GM12875 (cell line): ENCODE data around the gene DCLRE1C.

Source experiments
- H3K4me3 ChIP-seq: one replicate; pipeline ENCODE4 v1.5.1; 2011; ENCODE audit warnings: low read depth, low read length, control low read depth
- TF ChIP-seq, protein P1 (sequence below): IDR thresholded peaks from 2 replicates; pipeline ENCODE4 v1.5.1; 2011; ENCODE audit warnings: low read depth, mild to moderate bottlenecking, control low read depth, inconsistent platforms, low read length, moderate library complexity, borderline replicate concordance; ENCODE audit not compliant: insufficient read depth

Gene DCLRE1C

DNA sequence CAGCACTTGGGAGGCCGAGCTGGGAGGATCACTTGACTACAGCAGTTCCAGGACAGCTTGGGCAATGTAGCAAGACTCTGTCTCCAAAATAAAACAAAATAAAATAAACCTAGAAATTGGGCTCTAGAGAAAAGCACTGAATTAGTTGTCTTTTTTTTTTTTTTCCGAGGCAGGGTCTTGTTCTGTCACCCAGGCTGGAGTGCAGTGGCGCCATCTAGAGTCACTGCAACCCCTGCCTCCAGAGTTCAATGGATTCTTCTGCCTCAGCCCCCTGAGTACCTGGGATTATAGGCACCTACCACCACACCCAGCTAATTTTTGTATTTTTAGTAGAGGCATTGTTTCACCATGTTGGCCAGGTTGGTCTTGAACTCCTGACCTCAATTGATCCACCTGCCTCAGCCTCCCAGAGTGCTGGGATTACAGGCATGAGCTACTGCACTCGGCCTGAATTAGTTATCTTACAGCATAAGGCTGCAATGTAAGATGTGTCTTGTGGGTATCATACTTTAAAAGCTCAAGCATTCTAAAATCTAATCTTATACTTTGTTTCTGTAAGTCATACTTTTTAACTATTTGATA, 18.1 kb upstream of the DCLRE1C start:
- TF ChIP-seq, protein P1, sequence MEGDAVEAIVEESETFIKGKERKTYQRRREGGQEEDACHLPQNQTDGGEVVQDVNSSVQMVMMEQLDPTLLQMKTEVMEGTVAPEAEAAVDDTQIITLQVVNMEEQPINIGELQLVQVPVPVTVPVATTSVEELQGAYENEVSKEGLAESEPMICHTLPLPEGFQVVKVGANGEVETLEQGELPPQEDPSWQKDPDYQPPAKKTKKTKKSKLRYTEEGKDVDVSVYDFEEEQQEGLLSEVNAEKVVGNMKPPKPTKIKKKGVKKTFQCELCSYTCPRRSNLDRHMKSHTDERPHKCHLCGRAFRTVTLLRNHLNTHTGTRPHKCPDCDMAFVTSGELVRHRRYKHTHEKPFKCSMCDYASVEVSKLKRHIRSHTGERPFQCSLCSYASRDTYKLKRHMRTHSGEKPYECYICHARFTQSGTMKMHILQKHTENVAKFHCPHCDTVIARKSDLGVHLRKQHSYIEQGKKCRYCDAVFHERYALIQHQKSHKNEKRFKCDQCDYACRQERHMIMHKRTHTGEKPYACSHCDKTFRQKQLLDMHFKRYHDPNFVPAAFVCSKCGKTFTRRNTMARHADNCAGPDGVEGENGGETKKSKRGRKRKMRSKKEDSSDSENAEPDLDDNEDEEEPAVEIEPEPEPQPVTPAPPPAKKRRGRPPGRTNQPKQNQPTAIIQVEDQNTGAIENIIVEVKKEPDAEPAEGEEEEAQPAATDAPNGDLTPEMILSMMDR = peak; percentile 72
- no peak overlapping the region for H3K4me3 ChIP-seq

DNA sequence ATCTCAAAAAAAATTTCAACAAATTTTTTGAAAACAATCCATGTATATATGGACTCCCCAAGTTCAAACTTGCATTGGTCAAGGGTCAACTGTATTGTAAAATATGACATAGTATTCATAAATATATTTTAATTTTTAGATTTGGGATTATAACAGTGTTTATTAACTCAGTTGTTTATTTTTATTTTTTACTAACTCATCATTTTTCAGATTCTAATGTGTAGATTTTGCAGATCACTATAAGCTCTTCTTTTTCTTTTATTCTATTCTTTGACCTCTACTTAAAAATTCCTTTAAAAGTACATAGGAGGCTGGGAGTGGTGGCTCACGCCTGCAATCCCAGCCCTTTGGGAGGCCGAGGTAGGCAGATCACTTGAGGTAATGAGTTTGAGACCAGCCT, 14.0 kb upstream of the DCLRE1C start:
- TF ChIP-seq, protein P1 = no peak
- no peak overlapping the region for H3K4me3 ChIP-seq

DNA sequence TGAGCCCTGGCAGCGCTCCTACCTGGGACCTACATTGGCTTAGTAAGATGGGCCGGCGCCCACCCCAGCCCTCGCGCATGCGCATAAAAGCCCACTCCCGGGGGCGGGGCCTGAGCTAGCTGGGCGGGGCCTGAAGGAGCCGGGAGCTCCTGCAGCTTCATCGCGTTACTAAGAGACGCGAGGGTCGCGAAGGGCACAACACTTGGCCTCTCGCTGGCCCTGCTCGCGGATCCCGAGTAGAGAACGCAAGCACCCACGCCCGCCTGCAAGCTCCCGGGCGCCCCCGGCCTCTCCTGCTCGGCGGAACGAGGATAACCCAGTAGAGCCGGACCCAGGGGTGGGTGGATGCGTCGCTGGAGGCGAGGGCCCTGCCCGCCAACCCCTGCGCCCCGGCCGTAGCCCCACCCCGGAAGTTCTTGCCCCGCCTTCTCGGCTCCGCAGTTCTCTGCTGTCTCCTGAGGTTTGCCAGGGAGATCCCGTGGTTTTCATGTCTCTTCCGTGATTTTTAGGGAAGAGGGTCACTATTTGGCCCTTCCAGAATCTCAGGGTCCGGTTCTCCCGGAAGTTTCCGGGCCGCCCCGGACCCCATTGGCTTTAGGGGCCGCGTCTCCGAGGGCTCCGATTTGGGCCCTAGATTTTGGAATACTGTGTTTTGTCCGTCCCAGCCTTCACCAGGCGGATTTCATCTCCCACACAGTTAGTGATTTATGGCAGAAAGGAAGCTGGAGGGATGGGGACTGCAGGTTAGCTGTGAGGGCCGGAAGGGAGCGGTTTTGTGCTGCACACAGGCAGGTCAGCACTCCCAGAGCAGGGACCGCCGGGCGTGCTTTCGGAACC, 5.5 kb upstream of the DCLRE1C start, which contains the start of gene MEIG1:
MEIG1 (plus strand) TSS at position 168 of the 837 bp plus-strand sequence. CDS start 7,081 bp downstream, outside the sequence.
- TF ChIP-seq, protein P1 = no peak
- peak within 1 kb of the TSS; percentile 74 for H3K4me3 ChIP-seq

DNA sequence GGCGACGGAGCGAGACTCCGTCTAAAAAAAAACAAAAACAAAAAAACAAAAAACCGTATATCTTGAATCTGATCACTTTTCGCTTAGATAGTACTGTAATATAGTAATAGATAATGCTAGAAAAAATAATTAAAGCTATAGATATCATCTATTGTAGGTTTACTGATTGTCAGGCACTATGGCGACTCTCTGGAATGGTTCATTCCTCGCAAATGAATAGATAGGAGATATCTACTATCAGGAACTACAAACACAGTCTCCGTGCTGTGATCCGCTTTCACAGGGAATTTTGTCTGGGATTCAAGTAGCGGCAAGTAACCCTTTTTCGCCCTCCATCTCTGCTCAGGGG, 5.0 kb upstream of the DCLRE1C start:
- TF ChIP-seq, protein P1 = no peak

DNA sequence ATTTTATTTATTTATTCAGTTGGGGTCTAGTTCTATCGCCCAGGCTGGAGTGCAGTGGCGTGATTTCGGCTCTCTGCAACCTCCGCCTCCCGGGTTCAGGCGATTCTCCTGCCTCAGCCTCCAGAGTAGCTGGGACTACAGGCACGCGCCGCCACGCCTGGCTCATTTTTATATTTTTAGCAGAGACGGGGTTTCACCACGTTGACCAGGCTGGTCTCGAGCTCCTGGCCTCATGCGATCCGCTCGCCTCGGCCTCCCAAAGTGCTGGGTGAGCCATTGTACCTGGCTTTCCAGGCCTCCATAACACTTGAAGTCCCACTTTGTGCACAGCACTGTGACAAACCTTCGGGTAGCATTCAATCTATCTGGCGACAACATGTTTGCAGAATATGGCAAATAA, 1.0 kb upstream of the DCLRE1C start:
- H3K4me3 ChIP-seq = no peak overlapping the region
- TF ChIP-seq, protein P1 = no peak

More for the DNA sequence above, 5.0 kb upstream of the DCLRE1C start:
- H3K4me3 ChIP-seq = peak overlapping the region; percentile 74

DNA sequence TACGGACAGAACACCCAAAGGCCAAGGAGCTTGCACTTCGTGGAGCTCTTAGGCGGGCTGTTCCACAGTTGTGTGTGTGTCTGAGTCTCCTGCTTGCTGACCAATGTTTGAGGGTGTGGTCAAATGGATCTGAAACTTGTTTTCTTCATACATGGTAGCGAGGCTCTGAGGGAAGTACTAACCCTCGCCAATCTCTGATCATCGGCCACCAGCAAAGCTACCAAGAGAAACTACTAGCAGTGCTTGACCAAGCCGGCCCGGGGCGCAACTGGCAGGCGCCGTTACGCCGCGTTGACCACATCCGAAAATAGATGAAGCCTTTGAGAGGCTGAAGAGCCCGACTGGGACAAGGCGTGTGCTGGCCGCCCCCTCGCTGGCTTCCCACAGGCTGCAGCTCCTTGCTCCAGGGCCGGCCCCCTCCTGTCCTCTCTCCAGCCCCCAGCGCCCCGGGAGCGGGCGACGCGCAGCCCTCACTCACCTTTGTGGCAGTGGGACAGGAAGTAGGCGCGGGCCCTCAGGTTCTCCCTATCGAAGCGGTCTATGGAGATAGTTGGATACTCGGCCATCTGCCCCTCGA, 384 bp downstream of the DCLRE1C start:
- H3K4me3 ChIP-seq = peak overlapping the region; percentile 82
- TF ChIP-seq, protein P1 = no peak

DNA sequence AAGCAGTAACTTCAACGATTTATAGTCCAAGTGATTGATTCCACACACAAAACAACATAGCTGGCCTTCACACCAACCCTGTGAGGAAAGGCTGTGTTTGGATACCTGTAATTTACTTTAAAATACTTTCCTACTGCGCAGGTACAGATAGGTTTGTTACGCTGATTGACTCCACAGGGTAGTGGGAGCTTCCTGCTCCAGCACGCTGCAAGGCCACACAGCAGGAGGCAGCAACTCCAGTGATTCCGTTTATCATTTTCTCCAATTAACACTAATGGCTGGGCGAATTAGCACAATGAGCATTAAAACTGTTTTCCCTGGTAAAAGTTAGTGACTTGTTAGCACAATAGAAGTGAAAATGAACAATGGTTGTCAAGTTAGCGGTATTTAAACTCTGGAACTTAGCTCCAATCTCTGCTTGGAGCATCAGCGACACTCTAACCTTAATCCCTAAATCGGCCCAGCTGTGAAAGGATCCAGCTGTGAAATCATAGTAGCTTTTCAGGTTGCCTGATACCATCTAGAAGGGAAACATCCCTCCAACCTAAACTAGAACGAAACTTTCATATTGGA, 959 bp downstream of the DCLRE1C start:
- TF ChIP-seq, protein P1 = no peak
- peak overlapping the region; percentile 82 for H3K4me3 ChIP-seq
